Activated CD8-positive, alpha-beta T cell treated with anti-CD3 and anti-CD28 coated beads for 36 hours (primary cell): ENCODE data around the gene GRM4. TPM values are rescaled to one million over a fixed set of nuclear protein-coding genes. Genes with fewer than 3 reads are reported as not detected.

Experiments
- ATAC-seq: fragments of 200-7000 bp; cut with Tn5 transposase; one replicate; pipeline ENCODE4 v1.10.0; 2021; ENCODE audit warnings: mild to moderate bottlenecking, moderate library complexity
- CTCF ChIA-PET: fragments of 350-600 bp; sonication (Branson Sonifier 250); formaldehyde crosslinking; loops from one replicate; lab custom pipeline; 2021; ENCODE audit warnings: antibody characterized with exemption; lab: Charles Lee
- POLR2A ChIA-PET: fragments of 350-600 bp; sonication (Branson Sonifier 250); formaldehyde crosslinking; loops from one replicate; lab custom pipeline; 2021; ENCODE audit warnings: antibody characterized with exemption; lab: Charles Lee
- DNase-seq: peaks from one replicate; pipeline ENCODE4 v3.0.0-alpha.2; 2020
- H3K27ac Mint-ChIP-seq: one replicate; pipeline ENCODE4 v1.8.0; 2021; ENCODE audit warnings: mild to moderate bottlenecking, mixed read lengths
- H3K27me3 Mint-ChIP-seq: one replicate; pipeline ENCODE4 v1.8.0; 2021; ENCODE audit warnings: mixed read lengths
- H3K36me3 Mint-ChIP-seq: one replicate; pipeline ENCODE4 v1.8.0; 2021; ENCODE audit warnings: low read depth, mixed read lengths
- H3K4me1 Mint-ChIP-seq: one replicate; pipeline ENCODE4 v1.8.0; 2021; ENCODE audit warnings: low read depth, mixed read lengths
- H3K4me3 Mint-ChIP-seq: one replicate; pipeline ENCODE4 v1.8.0; 2021; ENCODE audit warnings: mild to moderate bottlenecking, moderate library complexity, mixed read lengths
- H3K9me3 Mint-ChIP-seq: one replicate; pipeline ENCODE4 v1.8.0; 2021; ENCODE audit warnings: mixed read lengths
- intact Hi-C: fragments of 100-400 bp; cut with micrococcal nuclease; formaldehyde crosslinking; loops from one replicate; pipeline ENCODE4 v1.10.0; 2022
- total RNA-seq, 2 experiments: library from RNA; stranded (reverse); gene quantifications; one replicate each; pipeline ENCODE4 v1.2.3, GENCODE V29; 2021
- TF ChIP-seq, protein P1 (sequence below): fragments of 200-600 bp; IDR thresholded peaks from one replicate; pipeline ENCODE4 v1.8.0; 2022; ENCODE audit warnings: antibody characterized with exemption, mild to moderate bottlenecking

Gene GRM4
- total RNA-seq, 2 experiments from 2014 or later = 0.11 to 0.14 TPM

DNA sequence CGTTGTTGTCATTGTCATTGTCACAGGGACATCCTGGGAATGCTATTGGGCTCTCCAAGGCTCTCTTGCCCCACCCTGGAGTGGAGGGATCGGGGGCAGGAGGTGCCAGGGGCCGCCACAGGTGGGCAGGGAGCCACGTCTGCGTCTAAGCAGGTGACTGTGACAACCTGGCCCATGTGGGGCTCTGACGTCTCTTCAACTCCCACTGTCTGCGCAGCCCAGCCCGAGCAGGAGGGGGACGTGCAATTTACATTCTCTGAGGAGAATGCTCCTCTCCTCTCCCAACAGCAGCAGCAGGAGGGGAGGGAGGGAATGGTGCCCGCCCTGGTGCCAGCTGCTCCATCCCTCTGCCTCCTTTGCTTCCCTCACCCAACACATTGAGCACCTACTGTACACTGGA is 50.1 kb downstream of the GRM4 start:
- intact Hi-C loops = no loop called here
- CTCF ChIA-PET = no interaction called here
- Mint-ChIP-seq H3K4me3 (no peak overlapping the region), H3K9me3 (no peaks in the 10 kb centered on the region), H3K27me3 (peaks cover 28% of the 10 kb centered on the region), H3K36me3 (no peaks in the 10 kb centered on the region), H3K27ac (no peak overlapping the region), H3K4me1 (no peaks in the 10 kb centered on the region)
- TF ChIP-seq, protein P1, sequence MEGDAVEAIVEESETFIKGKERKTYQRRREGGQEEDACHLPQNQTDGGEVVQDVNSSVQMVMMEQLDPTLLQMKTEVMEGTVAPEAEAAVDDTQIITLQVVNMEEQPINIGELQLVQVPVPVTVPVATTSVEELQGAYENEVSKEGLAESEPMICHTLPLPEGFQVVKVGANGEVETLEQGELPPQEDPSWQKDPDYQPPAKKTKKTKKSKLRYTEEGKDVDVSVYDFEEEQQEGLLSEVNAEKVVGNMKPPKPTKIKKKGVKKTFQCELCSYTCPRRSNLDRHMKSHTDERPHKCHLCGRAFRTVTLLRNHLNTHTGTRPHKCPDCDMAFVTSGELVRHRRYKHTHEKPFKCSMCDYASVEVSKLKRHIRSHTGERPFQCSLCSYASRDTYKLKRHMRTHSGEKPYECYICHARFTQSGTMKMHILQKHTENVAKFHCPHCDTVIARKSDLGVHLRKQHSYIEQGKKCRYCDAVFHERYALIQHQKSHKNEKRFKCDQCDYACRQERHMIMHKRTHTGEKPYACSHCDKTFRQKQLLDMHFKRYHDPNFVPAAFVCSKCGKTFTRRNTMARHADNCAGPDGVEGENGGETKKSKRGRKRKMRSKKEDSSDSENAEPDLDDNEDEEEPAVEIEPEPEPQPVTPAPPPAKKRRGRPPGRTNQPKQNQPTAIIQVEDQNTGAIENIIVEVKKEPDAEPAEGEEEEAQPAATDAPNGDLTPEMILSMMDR = no peak
- no peak for DNase-seq
- POLR2A ChIA-PET = no interaction called here
- no peak for ATAC-seq

DNA sequence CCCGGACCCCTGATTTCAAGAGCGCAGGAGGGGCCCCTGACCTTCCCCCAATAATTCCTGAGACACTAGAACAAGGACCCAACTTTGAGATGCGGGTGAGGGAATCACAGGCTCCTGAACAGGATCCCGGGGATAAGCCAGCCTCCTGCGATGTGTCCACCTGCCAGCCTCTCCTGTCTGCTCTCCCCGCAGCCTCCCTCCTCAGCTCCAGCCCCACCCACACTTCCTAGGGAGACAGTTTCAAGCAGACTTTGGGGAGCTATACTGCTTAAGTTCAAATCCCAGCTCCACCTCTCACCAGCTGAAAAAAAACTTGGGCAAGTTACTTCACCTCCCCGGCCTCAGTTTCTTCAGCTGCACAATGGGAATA is 50.8 kb downstream of the GRM4 start:
- H3K27ac Mint-ChIP-seq = no peak overlapping the region
- H3K4me1 Mint-ChIP-seq = no peaks in the 10 kb centered on the region
- no peak for ATAC-seq
- CTCF ChIA-PET = no interaction called here
- no peaks in the 10 kb centered on the region for H3K36me3 Mint-ChIP-seq
- H3K4me3 Mint-ChIP-seq = no peak overlapping the region
- POLR2A ChIA-PET = no interaction called here
- peaks cover 28% of the 10 kb centered on the region for H3K27me3 Mint-ChIP-seq
- intact Hi-C loops = no loop called here
- H3K9me3 Mint-ChIP-seq = no peaks in the 10 kb centered on the region
- TF ChIP-seq, protein P1 = no peak
- DNase-seq = no peak

DNA sequence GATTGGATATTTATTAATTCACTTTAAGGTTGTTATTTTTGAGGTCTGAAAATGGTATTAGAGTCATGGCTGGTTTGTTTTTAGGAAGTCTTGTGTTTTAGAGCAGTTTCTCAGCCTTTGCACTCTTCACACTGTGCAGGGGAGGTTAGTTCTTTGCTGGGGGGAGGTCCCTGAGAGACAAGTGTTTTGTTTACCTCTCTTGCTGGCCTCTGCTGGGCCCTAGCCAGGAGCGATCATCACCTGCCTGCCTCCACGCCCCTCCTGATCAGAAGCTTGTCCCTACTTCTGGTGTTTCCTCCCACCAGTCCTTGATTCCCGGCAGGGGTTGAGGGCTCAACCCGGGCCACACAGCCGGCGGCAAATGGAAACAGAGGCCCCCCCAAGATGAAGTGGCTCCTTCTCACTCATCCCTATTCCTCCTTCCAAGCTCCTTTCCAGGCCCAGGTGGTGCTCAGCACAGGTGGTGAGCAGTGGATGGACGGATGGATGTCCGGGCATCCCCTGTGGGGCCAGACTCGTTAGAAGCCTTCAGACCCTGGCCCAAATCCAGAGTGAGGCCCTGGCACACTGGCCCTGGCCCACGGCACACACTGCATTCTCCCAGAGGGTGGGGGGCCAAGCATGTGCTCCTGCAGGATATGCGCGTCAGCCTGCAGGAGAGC is 51.3 kb downstream of the GRM4 start:
- TF ChIP-seq, protein P1 = no peak
- POLR2A ChIA-PET = no interaction called here
- CTCF ChIA-PET = no interaction called here
- Mint-ChIP-seq H3K27me3 (peaks cover 28% of the 10 kb centered on the region), H3K4me1 (no peaks in the 10 kb centered on the region), H3K4me3 (no peak overlapping the region), H3K27ac (no peak overlapping the region), H3K36me3 (no peaks in the 10 kb centered on the region), H3K9me3 (no peaks in the 10 kb centered on the region)
- intact Hi-C loops = no loop called here
- no peak for ATAC-seq
- DNase-seq = no peak

DNA sequence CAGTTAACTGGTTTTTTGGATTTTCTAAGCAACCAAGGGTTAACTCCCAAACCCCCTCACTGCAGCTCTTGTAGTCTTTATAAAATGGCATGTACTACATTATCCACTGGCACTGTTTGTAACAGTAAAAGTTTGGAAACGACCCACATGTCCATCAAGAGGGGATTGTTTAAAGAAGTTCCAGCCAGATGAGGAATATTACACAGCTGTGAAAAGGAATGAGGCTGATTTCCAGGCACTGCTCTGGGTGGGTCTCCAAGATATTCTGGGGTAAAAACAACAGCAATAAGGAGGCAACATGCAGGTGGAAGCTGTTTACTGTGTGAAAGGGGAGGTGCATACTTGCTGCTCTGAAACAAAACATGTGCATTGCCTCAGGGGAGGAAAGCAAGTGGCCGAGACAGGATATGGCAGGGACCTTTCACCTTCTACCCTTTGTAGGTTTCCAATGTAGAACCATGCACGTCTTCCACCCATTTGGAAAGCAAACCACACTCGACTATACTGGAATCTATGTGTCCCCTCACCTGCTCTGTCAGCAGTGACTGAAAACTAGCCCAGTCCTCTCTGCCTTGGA is 51.9 kb downstream of the GRM4 start:
- no peak for DNase-seq
- no peaks in the 10 kb centered on the region for H3K36me3 Mint-ChIP-seq
- CTCF ChIA-PET = no interaction called here
- intact Hi-C loops = no loop called here
- no peaks in the 10 kb centered on the region for H3K9me3 Mint-ChIP-seq
- H3K27me3 Mint-ChIP-seq = peaks cover 28% of the 10 kb centered on the region
- no peak overlapping the region for H3K4me3 Mint-ChIP-seq
- H3K4me1 Mint-ChIP-seq = no peaks in the 10 kb centered on the region
- H3K27ac Mint-ChIP-seq = no peak overlapping the region
- no peak for ATAC-seq
- TF ChIP-seq, protein P1 = no peak
- POLR2A ChIA-PET = no interaction called here

DNA sequence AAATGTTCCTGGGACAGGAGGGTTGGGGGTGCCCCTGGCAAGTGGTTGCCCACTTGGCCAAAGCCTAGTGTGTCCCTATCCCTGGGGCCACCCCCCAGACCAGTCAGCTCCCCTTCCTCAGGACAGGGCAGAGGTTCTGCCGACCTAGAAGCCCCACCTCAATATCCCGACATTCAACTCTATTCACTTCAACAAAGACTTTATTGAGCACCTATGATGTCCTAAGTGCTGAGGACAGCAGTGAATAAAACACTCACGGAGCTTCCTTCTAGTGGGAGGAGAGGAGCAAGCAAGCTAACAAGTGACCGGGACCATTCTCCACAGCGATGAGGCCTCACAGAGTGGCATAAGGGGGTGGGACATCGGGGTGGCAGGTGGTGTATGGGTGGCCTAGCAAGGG is 52.7 kb downstream of the GRM4 start:
- TF ChIP-seq, protein P1 = no peak
- DNase-seq (no peak), ATAC-seq (no peak)
- intact Hi-C loops = no loop called here
- Mint-ChIP-seq H3K4me3 (no peak overlapping the region), H3K36me3 (no peaks in the 10 kb centered on the region), H3K27me3 (peaks cover 28% of the 10 kb centered on the region), H3K27ac (no peak overlapping the region), H3K9me3 (no peaks in the 10 kb centered on the region), H3K4me1 (no peaks in the 10 kb centered on the region)
- ChIA-PET CTCF (no interaction called here), POLR2A (no interaction called here)
